GM23338 (cell line): ENCODE data around the gene PGGHG. TPM values are rescaled to one million over a fixed set of nuclear protein-coding genes. Genes with fewer than 3 reads are reported as not detected.

Source experiments
- ATAC-seq: fragments of 200-7000 bp; cut with Tn5 transposase; 3 replicates; pipeline ENCODE4 v1.9.1; 2020
- DNase-seq: peaks from one replicate; pipeline ENCODE4 v3.0.0-alpha.2; 2015; ENCODE audit warnings: low spot score
- H2AFZ ChIP-seq: fragments of 200-600 bp; sonication (generic); 2 replicates; pipeline ENCODE4 v1.8.0; 2016; ENCODE audit warnings: antibody characterized with exemption, mild to moderate bottlenecking, moderate library complexity
- H3F3A ChIP-seq: fragments of 200-600 bp; sonication (generic); replicated peaks from 2 replicates; pipeline ENCODE4 v1.8.0; 2017; ENCODE audit warnings: antibody characterized with exemption, mixed run types, low read depth
- H3K27ac ChIP-seq: fragments of 200-600 bp; sonication (generic); 2 replicates; pipeline ENCODE4 v1.6.1; 2016; ENCODE audit warnings: low read depth
- H3K27me3 ChIP-seq: fragments of 200-600 bp; sonication (generic); 2 replicates; pipeline ENCODE4 v1.8.0; 2016; ENCODE audit warnings: mild to moderate bottlenecking, mixed run types, moderate library complexity; ENCODE audit not compliant: insufficient read depth
- H3K36me3 ChIP-seq: fragments of 200-600 bp; sonication (generic); 2 replicates; pipeline ENCODE4 v1.8.0; 2016; ENCODE audit warnings: mild to moderate bottlenecking; ENCODE audit not compliant: insufficient read depth
- H3K4me1 ChIP-seq: fragments of 200-600 bp; sonication (generic); 2 replicates; pipeline ENCODE4 v1.8.0; 2016; ENCODE audit warnings: mild to moderate bottlenecking, moderate library complexity; ENCODE audit not compliant: insufficient read depth
- H3K4me2 ChIP-seq: fragments of 200-600 bp; sonication (generic); 2 replicates; pipeline ENCODE4 v1.7.1; 2017; ENCODE audit warnings: mixed run types
- H3K4me3 ChIP-seq: fragments of 200-600 bp; sonication (generic); 2 replicates; pipeline ENCODE4 v1.6.1; 2016; ENCODE audit warnings: mixed run types
- H3K79me2 ChIP-seq: fragments of 200-600 bp; sonication (generic); replicated peaks from 2 replicates; pipeline ENCODE4 v1.8.0; 2017; ENCODE audit warnings: mild to moderate bottlenecking; ENCODE audit not compliant: insufficient read depth
- H3K9me2 ChIP-seq: fragments of 200-600 bp; sonication (generic); 2 replicates; pipeline ENCODE4 v1.8.0; 2017; ENCODE audit not compliant: insufficient read depth
- H4K20me1 ChIP-seq: fragments of 200-600 bp; sonication (generic); replicated peaks from 2 replicates; pipeline ENCODE4 v1.8.0; 2017; ENCODE audit warnings: mild to moderate bottlenecking; ENCODE audit not compliant: insufficient read depth
- H3K27ac Mint-ChIP-seq: 2 replicates; pipeline ENCODE4 v1.8.0; 2020; ENCODE audit warnings: inconsistent platforms, mild to moderate bottlenecking, moderate library complexity, mixed read lengths
- H3K27me3 Mint-ChIP-seq: 3 replicates; pipeline ENCODE4 v1.8.0; 2022; ENCODE audit warnings: low read depth, mild to moderate bottlenecking, moderate library complexity, mixed read lengths, inconsistent platforms; ENCODE audit not compliant: insufficient read depth, poor library complexity
- H3K36me3 Mint-ChIP-seq: 3 replicates; pipeline ENCODE4 v1.8.0; 2021; ENCODE audit warnings: low read depth, mild to moderate bottlenecking, inconsistent platforms, moderate library complexity, mixed read lengths
- H3K4me1 Mint-ChIP-seq: 3 replicates; pipeline ENCODE4 v1.8.0; 2020; ENCODE audit warnings: mild to moderate bottlenecking, inconsistent platforms, mixed read lengths
- H3K4me3 Mint-ChIP-seq: 3 replicates; pipeline ENCODE4 v1.8.0; 2021; ENCODE audit warnings: moderate library complexity, mild to moderate bottlenecking, inconsistent platforms, mixed read lengths
- H3K9me3 Mint-ChIP-seq: 3 replicates; pipeline ENCODE4 v1.8.0; 2020; ENCODE audit warnings: moderate library complexity, mild to moderate bottlenecking, inconsistent platforms, mixed read lengths
- CREB1 ChIP-seq: fragments of 250-450 bp; sonication (Bioruptor Pico); IDR thresholded peaks from 2 replicates; pipeline ENCODE4 v1.5.0; 2020; ENCODE audit warnings: low read depth, mild to moderate bottlenecking, moderate library complexity
- EZH2 ChIP-seq: fragments of 200-600 bp; sonication (generic); IDR thresholded peaks from one replicate; pipeline ENCODE4 v1.8.0; 2017; ENCODE audit warnings: antibody characterized with exemption, mild to moderate bottlenecking, low read depth; ENCODE audit not compliant: unreplicated experiment
- EZH2phosphoT487 ChIP-seq: fragments of 200-600 bp; sonication (generic); IDR thresholded peaks from one replicate; pipeline ENCODE4 v1.8.1; 2018; ENCODE audit warnings: antibody characterized with exemption; ENCODE audit not compliant: unreplicated experiment
- JUNB ChIP-seq: IDR thresholded peaks from one replicate; pipeline ENCODE4 v1.6.1; 2016; ENCODE audit warnings: antibody characterized with exemption; ENCODE audit not compliant: unreplicated experiment
- NANOG ChIP-seq: IDR thresholded peaks from 2 replicates; pipeline ENCODE4 v1.6.1; 2016; ENCODE audit warnings: antibody characterized with exemption, borderline replicate concordance
- POLR2AphosphoS5 ChIP-seq: IDR thresholded peaks from 2 replicates; pipeline ENCODE4 v1.6.1; 2016; ENCODE audit warnings: antibody characterized with exemption, low read depth
- STAT1 ChIP-seq: IDR thresholded peaks from one replicate; pipeline ENCODE4 v1.6.1; 2016; ENCODE audit warnings: antibody characterized with exemption; ENCODE audit not compliant: unreplicated experiment
- polyA plus RNA-seq: library from polyadenylated mRNA; unstranded; fragments of >200 nt; fragmentation: Nextera tagmentation; extraction: Ambion mirVana; gene quantifications from 2 replicates; pipeline ENCODE4 v1.2.1, GENCODE V29; 2016
- total RNA-seq: library from RNA; depleted of rRNA; stranded (reverse); fragments of >200 nt; shearing (Covaris generic); gene quantifications from 2 replicates; pipeline ENCODE4 v1.2.3, GENCODE V29; 2014
- TF ChIP-seq, protein P1 (sequence below), 2 experiments: fragments of 200-600 bp in 1 of 2; sonication (generic) in 1 of 2; conservative IDR thresholded peaks; 2 replicates each; pipeline versions ENCODE4 v1.5.1 to v1.6.1; 2016 to 2017; ENCODE audit warnings: antibody characterized with exemption in 2 of 2, low read depth in 2 of 2, mild to moderate bottlenecking in 2 of 2, moderate library complexity in 1 of 2

The PGGHG gene
- total and polyA plus RNA-seq, 2 experiments from 2014 or later: 24.9 to 55.8 TPM

DNA sequence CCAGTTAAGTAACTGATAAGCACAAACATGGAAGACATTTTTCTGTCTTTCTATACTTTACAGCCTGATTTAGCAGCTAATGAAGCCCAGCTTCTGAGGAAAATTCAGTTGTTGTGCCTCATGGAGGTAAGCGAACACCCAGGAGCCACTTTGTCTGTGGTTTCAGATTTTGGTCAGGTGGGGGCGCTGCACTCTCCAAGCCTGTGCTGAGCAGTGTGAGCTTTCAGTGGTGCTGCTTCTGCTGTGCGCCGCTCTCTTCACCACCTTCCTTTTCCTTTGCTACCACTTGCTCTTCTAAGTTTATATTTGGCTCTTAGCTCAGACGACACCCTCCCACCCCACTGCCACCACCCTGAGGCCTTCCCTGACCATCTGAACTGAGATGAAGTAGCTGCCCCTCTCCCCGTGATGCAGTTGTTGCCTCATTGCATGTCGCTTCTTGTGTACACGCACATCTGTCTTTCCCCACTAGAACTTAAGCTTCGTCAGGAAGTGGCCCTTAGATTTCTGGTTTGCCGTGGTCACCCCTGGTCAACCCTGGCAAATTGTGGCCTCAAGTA lies 38.1 kb upstream of the PGGHG start (continued):
- TF ChIP-seq STAT1: no peak
- TF ChIP-seq CREB1 (CRISPR knock-in tag): no peak

DNA sequence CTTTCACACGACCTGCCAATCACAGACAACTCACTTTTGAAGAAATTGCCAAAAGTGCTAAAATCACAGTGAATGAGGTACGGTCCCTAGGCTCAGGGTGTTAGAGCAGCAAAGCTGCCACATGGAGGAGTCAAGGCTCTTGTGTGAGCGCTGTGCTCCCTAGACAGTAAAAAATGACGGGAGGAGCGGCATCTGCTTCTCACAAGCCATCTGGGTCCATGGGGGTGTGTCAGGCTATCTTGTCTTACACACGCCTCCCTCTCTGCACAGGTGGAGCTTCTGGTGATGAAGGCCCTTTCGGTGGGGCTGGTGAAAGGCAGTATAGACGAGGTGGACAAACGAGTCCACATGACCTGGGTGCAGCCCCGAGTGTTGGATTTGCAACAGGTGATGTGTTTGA lies 37.4 kb upstream of the PGGHG start:
- no peak overlapping the region for H3K4me2 ChIP-seq
- peaks cover 4% of the 10 kb centered on the region; the same call in 1 of the 2 replicates for H3K9me2 ChIP-seq
- no peak overlapping the region for H2AFZ ChIP-seq
- no peaks in the 10 kb centered on the region; the same call in none of the 3 replicates for H3K4me1 Mint-ChIP-seq
- H3K4me3 ChIP-seq: no peak overlapping the region
- H3K27ac ChIP-seq: peak overlapping the region; percentile 66; the same call in 1 of the 2 replicates
- TF ChIP-seq, protein P1, sequence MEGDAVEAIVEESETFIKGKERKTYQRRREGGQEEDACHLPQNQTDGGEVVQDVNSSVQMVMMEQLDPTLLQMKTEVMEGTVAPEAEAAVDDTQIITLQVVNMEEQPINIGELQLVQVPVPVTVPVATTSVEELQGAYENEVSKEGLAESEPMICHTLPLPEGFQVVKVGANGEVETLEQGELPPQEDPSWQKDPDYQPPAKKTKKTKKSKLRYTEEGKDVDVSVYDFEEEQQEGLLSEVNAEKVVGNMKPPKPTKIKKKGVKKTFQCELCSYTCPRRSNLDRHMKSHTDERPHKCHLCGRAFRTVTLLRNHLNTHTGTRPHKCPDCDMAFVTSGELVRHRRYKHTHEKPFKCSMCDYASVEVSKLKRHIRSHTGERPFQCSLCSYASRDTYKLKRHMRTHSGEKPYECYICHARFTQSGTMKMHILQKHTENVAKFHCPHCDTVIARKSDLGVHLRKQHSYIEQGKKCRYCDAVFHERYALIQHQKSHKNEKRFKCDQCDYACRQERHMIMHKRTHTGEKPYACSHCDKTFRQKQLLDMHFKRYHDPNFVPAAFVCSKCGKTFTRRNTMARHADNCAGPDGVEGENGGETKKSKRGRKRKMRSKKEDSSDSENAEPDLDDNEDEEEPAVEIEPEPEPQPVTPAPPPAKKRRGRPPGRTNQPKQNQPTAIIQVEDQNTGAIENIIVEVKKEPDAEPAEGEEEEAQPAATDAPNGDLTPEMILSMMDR (conservative IDR thresholded peaks at IDR 0.05; ENCODE audit: low read depth in 2 of 2): peak in 1 of 2 experiments; percentile 16; a peak in 1 of 4 replicates
- TF ChIP-seq EZH2phosphoT487: no peak
- peaks cover 62% of the 10 kb centered on the region for H3K36me3 Mint-ChIP-seq
- no peak overlapping the region for H3K27ac Mint-ChIP-seq
- no peaks in the 10 kb centered on the region for H3K9me3 Mint-ChIP-seq
- no peak for DNase-seq
- H3K4me1 ChIP-seq: no peaks in the 10 kb centered on the region
- ATAC-seq: peak; percentile 33; the same call in 2 of the 3 replicates
- H3F3A ChIP-seq: peaks cover 16% of the 10 kb centered on the region
- no peaks in the 10 kb centered on the region for H3K27me3 ChIP-seq
- no peak overlapping the region; the same call in 2 of the 3 replicates for H3K4me3 Mint-ChIP-seq
- peaks cover 1% of the 10 kb centered on the region for H3K27me3 Mint-ChIP-seq
- no peaks in the 10 kb centered on the region for H4K20me1 ChIP-seq
- no peaks in the 10 kb centered on the region for H3K79me2 ChIP-seq
- peaks cover 28% of the 10 kb centered on the region for H3K36me3 ChIP-seq

DNA sequence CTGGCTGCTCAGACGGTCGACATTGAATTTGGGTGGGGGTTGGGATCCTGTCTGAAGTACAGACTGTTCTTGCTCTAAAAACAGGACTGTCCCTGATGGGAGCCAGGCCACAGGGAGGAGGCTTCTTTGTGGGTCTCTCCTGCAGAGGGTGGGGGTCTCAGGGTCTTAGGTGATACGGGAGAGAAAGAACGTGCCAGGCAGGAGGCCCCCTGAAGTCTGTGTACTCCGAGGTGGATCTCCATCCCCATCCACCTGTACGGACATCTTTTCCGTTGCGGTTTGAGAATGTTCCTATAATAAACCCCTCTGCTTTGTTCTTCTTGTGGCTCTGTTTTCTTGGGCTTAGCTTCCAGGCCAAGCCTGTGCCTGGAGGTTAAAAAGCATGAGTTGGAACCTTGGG lies 36.3 kb upstream of the PGGHG start:
- H3K36me3 ChIP-seq: peaks cover 17% of the 10 kb centered on the region
- Mint-ChIP-seq H3K4me1 (no peaks in the 10 kb centered on the region; the same call in none of the 3 replicates), H3K27ac (no peak overlapping the region), H3K36me3 (peaks cover 51% of the 10 kb centered on the region), H3K4me3 (no peak overlapping the region), H3K27me3 (peaks cover 1% of the 10 kb centered on the region), H3K9me3 (no peaks in the 10 kb centered on the region; the same call in 2 of the 3 replicates)
- no peaks in the 10 kb centered on the region for H3K27me3 ChIP-seq
- H3F3A ChIP-seq: peaks cover 16% of the 10 kb centered on the region
- ATAC-seq: no peak
- no peak overlapping the region for H3K27ac ChIP-seq
- H3K4me3 ChIP-seq: no peak overlapping the region
- H3K4me1 ChIP-seq: no peaks in the 10 kb centered on the region
- H3K4me2 ChIP-seq: no peak overlapping the region
- H2AFZ ChIP-seq: no peak overlapping the region
- DNase-seq: no peak
- H3K9me2 ChIP-seq: peaks cover 4% of the 10 kb centered on the region; the same call in 1 of the 2 replicates
- H4K20me1 ChIP-seq: no peaks in the 10 kb centered on the region
- no peaks in the 10 kb centered on the region for H3K79me2 ChIP-seq
- TF ChIP-seq STAT1: no peak
- no peak for TF ChIP-seq NANOG
- no peak for TF ChIP-seq POLR2AphosphoS5
- TF ChIP-seq, protein P1 (conservative IDR thresholded peaks at IDR 0.05; ENCODE audit: low read depth in 2 of 2): no peak
- no peak for TF ChIP-seq JUNB
- TF ChIP-seq EZH2: no peak
